ENCODE data around the gene KLHL18. TPM values are rescaled to one million over a fixed set of nuclear protein-coding genes. Genes with fewer than 3 reads are reported as not detected.

The KLHL18 gene
- polyA plus RNA-seq, 2 of the 4 experiments (the other 2 are of a cell fraction): 14.3 to 20.7 TPM

- ChIA-PET POLR2A (no interaction called here), CTCF (interaction anchor here (1.1 kb wide), 1 partner anchor 18 kb away, joined by 3 read pairs; no protein-coding TSS in a partner anchor)
- Histone ChIP-seq H3K27ac (no peak overlapping the region), H3K4me2 (no peak overlapping the region), H3K4me3 (no peak overlapping the region), H3K4me1 (peaks cover 5% of the 10 kb centered on the region; the same call in 2 of the 3 replicates), H3K9me3 (no peaks in the 10 kb centered on the region)
- TF ChIP-seq BCL3 (IDR thresholded peaks at IDR 0.05) (no peak), ZFP36 (IDR thresholded peaks at IDR 0.05; ENCODE audit: borderline replicate concordance, partially characterized antibody) (no peak), RAD21 (conservative IDR thresholded peaks at IDR 0.05 in 1 of 2, IDR thresholded peaks at IDR 0.05 in 1 of 2) (no peak), HOXB5 (CRISPR knock-in tag; IDR thresholded peaks at IDR 0.05) (no peak), HEYL (CRISPR knock-in tag; IDR thresholded peaks at IDR 0.05) (no peak), FOSB (CRISPR knock-in tag; IDR thresholded peaks at IDR 0.05) (no peak)
- TF ChIP-seq, protein P1, sequence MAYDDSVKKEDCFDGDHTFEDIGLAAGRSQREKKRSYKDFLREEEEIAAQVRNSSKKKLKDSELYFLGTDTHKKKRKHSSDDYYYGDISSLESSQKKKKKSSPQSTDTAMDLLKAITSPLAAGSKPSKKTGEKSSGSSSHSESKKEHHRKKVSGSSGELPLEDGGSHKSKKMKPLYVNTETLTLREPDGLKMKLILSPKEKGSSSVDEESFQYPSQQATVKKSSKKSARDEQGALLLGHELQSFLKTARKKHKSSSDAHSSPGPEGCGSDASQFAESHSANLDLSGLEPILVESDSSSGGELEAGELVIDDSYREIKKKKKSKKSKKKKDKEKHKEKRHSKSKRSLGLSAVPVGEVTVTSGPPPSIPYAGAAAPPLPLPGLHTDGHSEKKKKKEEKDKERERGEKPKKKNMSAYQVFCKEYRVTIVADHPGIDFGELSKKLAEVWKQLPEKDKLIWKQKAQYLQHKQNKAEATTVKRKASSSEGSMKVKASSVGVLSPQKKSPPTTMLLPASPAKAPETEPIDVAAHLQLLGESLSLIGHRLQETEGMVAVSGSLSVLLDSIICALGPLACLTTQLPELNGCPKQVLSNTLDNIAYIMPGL (CRISPR knock-in tag; IDR thresholded peaks at IDR 0.05; ENCODE audit: borderline replicate concordance): no peak
- 33% methylated on average over 2 of the region's 6 CpGs for WGBS (ENCODE audit: missing lambda C conversion rate)
- DNase-seq (ENCODE audit: low read depth in 1 of 2, low spot score in 1 of 2) (no peak), ATAC-seq (no peak), FAIRE-seq (no peak)
These were observed 42.8 kb upstream of the KLHL18 start for GRCh38 chr3:47239929-47240328.

DNA sequence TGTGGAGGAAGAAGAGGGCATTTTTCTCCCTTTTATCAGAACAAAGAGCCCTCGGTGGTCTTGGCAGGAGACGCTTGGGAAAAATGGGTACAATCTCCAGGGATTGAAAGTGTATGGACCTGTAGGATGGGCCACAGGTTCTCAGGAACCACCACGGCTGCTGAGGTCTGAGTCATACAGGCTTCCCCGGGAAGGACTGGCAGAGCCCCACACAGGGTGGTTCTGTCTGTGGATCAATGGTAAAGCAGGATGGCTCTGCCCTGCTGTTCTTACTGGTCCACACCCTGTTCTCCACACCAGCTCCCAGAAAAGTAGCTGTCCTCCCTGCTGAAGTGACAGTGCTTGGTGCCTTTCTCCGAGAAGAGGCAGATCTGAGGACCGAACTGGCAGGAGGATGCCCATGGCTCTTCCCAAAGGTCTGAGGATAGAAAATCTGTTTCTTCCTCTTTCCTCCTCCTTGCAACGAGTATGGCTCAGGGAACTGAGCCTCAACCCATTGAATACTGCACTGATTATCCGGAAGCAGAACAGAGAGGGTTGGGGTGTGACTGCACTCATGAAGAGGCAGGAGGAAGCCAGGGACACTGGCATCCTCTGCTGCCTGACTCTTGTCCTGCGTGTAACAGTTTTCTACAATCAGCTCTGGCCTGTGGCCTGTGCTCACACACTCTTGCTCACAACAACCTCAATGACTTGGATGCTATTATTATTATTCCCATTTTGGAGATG is 39.2 kb upstream of the KLHL18 start:
- 68% methylated on average over 9 of the region's 9 CpGs for WGBS (ENCODE audit: missing lambda C conversion rate)
- no peaks in the 10 kb centered on the region for H3K9me3 ChIP-seq
- H3K4me3 ChIP-seq: no peak overlapping the region
- no peak for DNase-seq (ENCODE audit: low read depth in 1 of 2, low spot score in 1 of 2)
- ChIA-PET POLR2A (no interaction called here), CTCF (no interaction called here)
- FAIRE-seq: no peak
- ATAC-seq: no peak
- TF ChIP-seq RARB (CRISPR knock-in tag; IDR thresholded peaks at IDR 0.05) (no peak), NR3C1 (IDR thresholded peaks at IDR 0.05) (no peak), MAZ (IDR thresholded peaks at IDR 0.05; ENCODE audit: borderline replicate concordance, low read depth, low read length) (no peak), ZC3H11A (IDR thresholded peaks at IDR 0.05) (no peak), POLR2AphosphoS2 (conservative IDR thresholded peaks at IDR 0.05; ENCODE audit: low read length) (no peak), HOXA7 (CRISPR knock-in tag; IDR thresholded peaks at IDR 0.05) (no peak), SMC3 (IDR thresholded peaks at IDR 0.05) (no peak), CHD4 (IDR thresholded peaks at IDR 0.05; ENCODE audit: borderline replicate concordance) (no peak), CTCF (IDR thresholded peaks at IDR 0.05) (no peak), HOXB5 (CRISPR knock-in tag; IDR thresholded peaks at IDR 0.05) (no peak)
- TF ChIP-seq, protein P2, sequence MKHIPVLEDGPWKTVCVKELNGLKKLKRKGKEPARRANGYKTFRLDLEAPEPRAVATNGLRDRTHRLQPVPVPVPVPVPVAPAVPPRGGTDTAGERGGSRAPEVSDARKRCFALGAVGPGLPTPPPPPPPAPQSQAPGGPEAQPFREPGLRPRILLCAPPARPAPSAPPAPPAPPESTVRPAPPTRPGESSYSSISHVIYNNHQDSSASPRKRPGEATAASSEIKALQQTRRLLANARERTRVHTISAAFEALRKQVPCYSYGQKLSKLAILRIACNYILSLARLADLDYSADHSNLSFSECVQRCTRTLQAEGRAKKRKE (CRISPR knock-in tag; IDR thresholded peaks at IDR 0.05; ENCODE audit: low read depth): no peak
- no peak overlapping the region for H3K27ac ChIP-seq
- H3K4me1 ChIP-seq: no peaks in the 10 kb centered on the region
- H3K4me2 ChIP-seq: no peak overlapping the region

Data from A549 (cell line).